ENCODE results near the gene IFT43. TPM values are rescaled to one million over a fixed set of nuclear protein-coding genes. Genes with fewer than 3 reads are reported as not detected.

Gene IFT43
- total RNA-seq, 1 experiment from 2014 or later: 20.0 TPM

DNA sequence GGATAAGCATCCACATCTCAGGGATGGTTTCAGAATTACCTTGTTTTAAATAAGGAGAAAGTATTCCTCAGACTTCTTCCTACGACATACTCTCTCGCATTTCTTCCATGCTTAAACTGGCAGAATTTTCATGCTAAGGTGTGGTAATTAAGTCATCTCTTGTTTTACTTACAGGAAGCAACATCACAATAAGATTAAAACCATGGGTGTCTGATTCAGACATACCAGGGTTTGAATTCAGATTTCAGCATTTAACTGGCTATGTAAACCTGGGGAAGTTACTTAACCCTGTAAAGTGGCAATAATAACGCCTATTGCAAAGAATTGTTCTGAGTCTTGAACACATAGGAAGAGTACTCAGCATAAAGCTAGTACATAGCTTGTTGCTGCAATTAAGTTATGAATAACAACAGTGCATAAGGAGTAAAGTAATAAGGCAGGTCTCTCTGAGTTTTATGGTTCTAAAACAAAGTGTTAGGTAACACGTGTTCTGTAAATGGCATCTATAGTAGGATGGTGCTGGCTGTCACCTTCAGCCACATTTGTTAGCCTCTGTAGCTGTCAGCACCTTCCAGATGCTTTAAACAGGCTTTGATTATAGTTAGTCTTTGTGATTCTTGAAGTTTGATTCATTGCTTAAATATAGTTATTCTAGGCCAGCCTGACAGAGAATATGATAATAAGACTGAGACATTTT, 38.8 kb downstream of the IFT43 start:
- TF ChIP-seq, protein P1, sequence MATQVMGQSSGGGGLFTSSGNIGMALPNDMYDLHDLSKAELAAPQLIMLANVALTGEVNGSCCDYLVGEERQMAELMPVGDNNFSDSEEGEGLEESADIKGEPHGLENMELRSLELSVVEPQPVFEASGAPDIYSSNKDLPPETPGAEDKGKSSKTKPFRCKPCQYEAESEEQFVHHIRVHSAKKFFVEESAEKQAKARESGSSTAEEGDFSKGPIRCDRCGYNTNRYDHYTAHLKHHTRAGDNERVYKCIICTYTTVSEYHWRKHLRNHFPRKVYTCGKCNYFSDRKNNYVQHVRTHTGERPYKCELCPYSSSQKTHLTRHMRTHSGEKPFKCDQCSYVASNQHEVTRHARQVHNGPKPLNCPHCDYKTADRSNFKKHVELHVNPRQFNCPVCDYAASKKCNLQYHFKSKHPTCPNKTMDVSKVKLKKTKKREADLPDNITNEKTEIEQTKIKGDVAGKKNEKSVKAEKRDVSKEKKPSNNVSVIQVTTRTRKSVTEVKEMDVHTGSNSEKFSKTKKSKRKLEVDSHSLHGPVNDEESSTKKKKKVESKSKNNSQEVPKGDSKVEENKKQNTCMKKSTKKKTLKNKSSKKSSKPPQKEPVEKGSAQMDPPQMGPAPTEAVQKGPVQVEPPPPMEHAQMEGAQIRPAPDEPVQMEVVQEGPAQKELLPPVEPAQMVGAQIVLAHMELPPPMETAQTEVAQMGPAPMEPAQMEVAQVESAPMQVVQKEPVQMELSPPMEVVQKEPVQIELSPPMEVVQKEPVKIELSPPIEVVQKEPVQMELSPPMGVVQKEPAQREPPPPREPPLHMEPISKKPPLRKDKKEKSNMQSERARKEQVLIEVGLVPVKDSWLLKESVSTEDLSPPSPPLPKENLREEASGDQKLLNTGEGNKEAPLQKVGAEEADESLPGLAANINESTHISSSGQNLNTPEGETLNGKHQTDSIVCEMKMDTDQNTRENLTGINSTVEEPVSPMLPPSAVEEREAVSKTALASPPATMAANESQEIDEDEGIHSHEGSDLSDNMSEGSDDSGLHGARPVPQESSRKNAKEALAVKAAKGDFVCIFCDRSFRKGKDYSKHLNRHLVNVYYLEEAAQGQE (IDR thresholded peaks at IDR 0.05; ENCODE audit: insufficient read depth in 1 of 2, low read depth in 2 of 2, low read length in 1 of 2): no peak
- TF ChIP-seq, protein P2, sequence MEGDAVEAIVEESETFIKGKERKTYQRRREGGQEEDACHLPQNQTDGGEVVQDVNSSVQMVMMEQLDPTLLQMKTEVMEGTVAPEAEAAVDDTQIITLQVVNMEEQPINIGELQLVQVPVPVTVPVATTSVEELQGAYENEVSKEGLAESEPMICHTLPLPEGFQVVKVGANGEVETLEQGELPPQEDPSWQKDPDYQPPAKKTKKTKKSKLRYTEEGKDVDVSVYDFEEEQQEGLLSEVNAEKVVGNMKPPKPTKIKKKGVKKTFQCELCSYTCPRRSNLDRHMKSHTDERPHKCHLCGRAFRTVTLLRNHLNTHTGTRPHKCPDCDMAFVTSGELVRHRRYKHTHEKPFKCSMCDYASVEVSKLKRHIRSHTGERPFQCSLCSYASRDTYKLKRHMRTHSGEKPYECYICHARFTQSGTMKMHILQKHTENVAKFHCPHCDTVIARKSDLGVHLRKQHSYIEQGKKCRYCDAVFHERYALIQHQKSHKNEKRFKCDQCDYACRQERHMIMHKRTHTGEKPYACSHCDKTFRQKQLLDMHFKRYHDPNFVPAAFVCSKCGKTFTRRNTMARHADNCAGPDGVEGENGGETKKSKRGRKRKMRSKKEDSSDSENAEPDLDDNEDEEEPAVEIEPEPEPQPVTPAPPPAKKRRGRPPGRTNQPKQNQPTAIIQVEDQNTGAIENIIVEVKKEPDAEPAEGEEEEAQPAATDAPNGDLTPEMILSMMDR (IDR thresholded peaks at IDR 0.05): no peak
- TF ChIP-seq SIN3A (IDR thresholded peaks at IDR 0.05; ENCODE audit: borderline replicate concordance, insufficient read depth, low read depth, low read length) (no peak), POLR2AphosphoS5 (IDR thresholded peaks at IDR 0.05; ENCODE audit: low read depth, low read length) (no peak), TCF7L2 (IDR thresholded peaks at IDR 0.05; ENCODE audit: low read depth, low read length) (no peak)
- no peak for ATAC-seq
- in situ Hi-C loops (cut with HindIII; ENCODE audit: low pct_unique_long_range_greater_than_20kb, low sequenced_read_pairs): no loop called here
- intact Hi-C loops (cut with micrococcal nuclease; ENCODE audit: unreplicated experiment): no loop called here
- BruUV-seq (replicated peaks): no TSS peak
- ChIA-PET POLR2A (no interaction called here), CTCF (no interaction called here)
- Histone ChIP-seq H3K4me1 (ENCODE audit: control insufficient read depth, insufficient read depth, low read length) (no peaks in the 10 kb centered on the region), H3K27ac (ENCODE audit: low read length) (no peak overlapping the region), H3K27me3 (ENCODE audit: control insufficient read depth, insufficient read depth, low read length) (no peaks in the 10 kb centered on the region), H3K9me3 (ENCODE audit: control insufficient read depth, insufficient read depth, low read depth, low read length) (0 out of 2 replicates have a peak, but pooled peaks cover 2% of the 10 kb centered on the region), H3K4me3 (ENCODE audit: low read depth in 2 of 2, low read length in 2 of 2) (no peak overlapping the region), H3K36me3 (ENCODE audit: control insufficient read depth, insufficient read depth, low read length) (no peaks in the 10 kb centered on the region)
- no peak for DNase-seq (ENCODE audit: low read depth, low spot score)

DNA sequence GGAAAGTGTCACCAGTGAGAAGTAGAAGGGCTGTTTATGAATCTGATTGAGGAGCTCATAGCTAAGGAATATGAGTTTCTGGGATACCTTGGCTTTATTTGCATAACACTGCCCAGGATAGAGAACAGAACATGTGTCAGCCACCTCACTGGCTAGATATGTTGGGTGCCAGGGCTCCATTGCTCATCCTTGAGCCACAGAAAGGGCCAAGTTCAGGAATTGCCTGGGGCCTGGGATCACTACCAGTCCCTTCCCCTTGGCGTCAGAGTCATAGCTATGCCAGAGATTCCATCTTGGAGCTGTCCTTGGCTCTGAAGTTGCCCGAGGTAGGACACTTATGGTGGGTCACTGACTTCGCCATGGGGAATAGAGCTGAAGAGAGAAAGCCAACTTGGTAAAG, 49.0 kb downstream of the IFT43 start:
- TF ChIP-seq POLR2AphosphoS5 (IDR thresholded peaks at IDR 0.05; ENCODE audit: low read depth, low read length) (no peak), SIN3A (IDR thresholded peaks at IDR 0.05; ENCODE audit: borderline replicate concordance, insufficient read depth, low read depth, low read length) (no peak), TCF7L2 (IDR thresholded peaks at IDR 0.05; ENCODE audit: low read depth, low read length) (no peak)
- TF ChIP-seq, protein P1 (IDR thresholded peaks at IDR 0.05; ENCODE audit: insufficient read depth in 1 of 2, low read depth in 2 of 2, low read length in 1 of 2): no peak
- BruUV-seq (replicated peaks): no TSS peak
- intact Hi-C loops (cut with micrococcal nuclease; ENCODE audit: unreplicated experiment): no loop called here
- ChIA-PET POLR2A (no interaction called here), CTCF (no interaction called here)
- in situ Hi-C loops (cut with HindIII; ENCODE audit: low pct_unique_long_range_greater_than_20kb, low sequenced_read_pairs): no loop called here
- no peaks in the 10 kb centered on the region for H3K9me3 ChIP-seq (ENCODE audit: control insufficient read depth, insufficient read depth, low read depth, low read length)
- H3K4me3 ChIP-seq (ENCODE audit: low read depth in 2 of 2, low read length in 2 of 2): no peak overlapping the region
- H3K27me3 ChIP-seq (ENCODE audit: control insufficient read depth, insufficient read depth, low read length): no peaks in the 10 kb centered on the region
- no peaks in the 10 kb centered on the region for H3K4me1 ChIP-seq (ENCODE audit: control insufficient read depth, insufficient read depth, low read length)
- no peaks in the 10 kb centered on the region for H3K36me3 ChIP-seq (ENCODE audit: control insufficient read depth, insufficient read depth, low read length)
- ATAC-seq (no peak), DNase-seq (ENCODE audit: low read depth, low spot score) (no peak)
- H3K27ac ChIP-seq (ENCODE audit: low read length): no peak overlapping the region

Measured in Panc1 (cell line).